Measurements from ENCODE around the gene FUT9.

Gene FUT9

GRCh38 chr6:96110878-96111277 lies 95.1 kb downstream of the FUT9 start:
- H4K20me1 ChIP-seq (ENCODE audit: insufficient read depth, low read length): no peaks in the 10 kb centered on the region
- no peak overlapping the region for H3K27ac ChIP-seq (ENCODE audit: low read length)
- no peaks in the 10 kb centered on the region for H3K9me3 ChIP-seq (ENCODE audit: insufficient read depth, low read length)
- H3K27me3 ChIP-seq (ENCODE audit: low read depth, low read length): no peaks in the 10 kb centered on the region
- H2AFZ ChIP-seq (ENCODE audit: low read depth, low read length): no peak overlapping the region
- H3K4me2 ChIP-seq (ENCODE audit: low read length): no peak overlapping the region
- no peak overlapping the region for H3K9ac ChIP-seq (ENCODE audit: low read length)
- no peak overlapping the region for H3K4me3 ChIP-seq (ENCODE audit: low read length)
- no peaks in the 10 kb centered on the region for H3K4me1 ChIP-seq (ENCODE audit: low read length)
- no peaks in the 10 kb centered on the region for H3K36me3 ChIP-seq (replicated peaks; ENCODE audit: low read depth, low read length)
- no peaks in the 10 kb centered on the region for H3K79me2 ChIP-seq (ENCODE audit: low read length)
- TF ChIP-seq CTCF (IDR thresholded peaks at IDR 0.05; ENCODE audit: low read depth, low read length) (no peak), EZH2phosphoT487 (IDR thresholded peaks at IDR 0.05; ENCODE audit: low read depth) (no peak)

GRCh38 chr6:96116674-96117073 lies 100.9 kb downstream of the FUT9 start:
- H3K9me3 ChIP-seq (ENCODE audit: insufficient read depth, low read length): no peaks in the 10 kb centered on the region
- H4K20me1 ChIP-seq (ENCODE audit: insufficient read depth, low read length): no peaks in the 10 kb centered on the region
- TF ChIP-seq CTCF (IDR thresholded peaks at IDR 0.05; ENCODE audit: low read depth, low read length): no peak
- H2AFZ ChIP-seq (ENCODE audit: low read depth, low read length): no peak overlapping the region
- no peaks in the 10 kb centered on the region for H3K79me2 ChIP-seq (ENCODE audit: low read length)
- no peak overlapping the region for H3K4me3 ChIP-seq (ENCODE audit: low read length)
- no peak overlapping the region for H3K9ac ChIP-seq (ENCODE audit: low read length)
- no peaks in the 10 kb centered on the region for H3K4me1 ChIP-seq (ENCODE audit: low read length)
- H3K4me2 ChIP-seq (ENCODE audit: low read length): no peak overlapping the region
- no peaks in the 10 kb centered on the region for H3K36me3 ChIP-seq (replicated peaks; ENCODE audit: low read depth, low read length)
- H3K27me3 ChIP-seq (ENCODE audit: low read depth, low read length): no peaks in the 10 kb centered on the region
- H3K27ac ChIP-seq (ENCODE audit: low read length): no peak overlapping the region

GRCh38 chr6:96124778-96125177 lies 109.0 kb downstream of the FUT9 start:
- no peak for TF ChIP-seq CTCF (IDR thresholded peaks at IDR 0.05; ENCODE audit: low read depth, low read length)
- no peak for TF ChIP-seq EZH2phosphoT487 (IDR thresholded peaks at IDR 0.05; ENCODE audit: low read depth)
- Histone ChIP-seq H3K27ac (ENCODE audit: low read length) (no peak overlapping the region), H3K9ac (ENCODE audit: low read length) (no peak overlapping the region), H3K79me2 (ENCODE audit: low read length) (no peaks in the 10 kb centered on the region), H2AFZ (ENCODE audit: low read depth, low read length) (no peak overlapping the region), H3K9me3 (ENCODE audit: insufficient read depth, low read length) (no peaks in the 10 kb centered on the region), H3K4me2 (ENCODE audit: low read length) (no peak overlapping the region), H3K36me3 (replicated peaks; ENCODE audit: low read depth, low read length) (no peaks in the 10 kb centered on the region), H4K20me1 (ENCODE audit: insufficient read depth, low read length) (no peaks in the 10 kb centered on the region), H3K4me3 (ENCODE audit: low read length) (no peak overlapping the region), H3K27me3 (ENCODE audit: low read depth, low read length) (no peaks in the 10 kb centered on the region), H3K4me1 (ENCODE audit: low read length) (no peaks in the 10 kb centered on the region)

- Histone ChIP-seq H3K9me3 (ENCODE audit: insufficient read depth, low read length) (no peaks in the 10 kb centered on the region), H3K4me1 (ENCODE audit: low read length) (no peaks in the 10 kb centered on the region), H3K4me2 (ENCODE audit: low read length) (no peak overlapping the region), H2AFZ (ENCODE audit: low read depth, low read length) (no peak overlapping the region), H3K27me3 (ENCODE audit: low read depth, low read length) (no peaks in the 10 kb centered on the region), H3K27ac (ENCODE audit: low read length) (no peak overlapping the region), H3K36me3 (replicated peaks; ENCODE audit: low read depth, low read length) (no peaks in the 10 kb centered on the region), H4K20me1 (ENCODE audit: insufficient read depth, low read length) (no peaks in the 10 kb centered on the region), H3K4me3 (ENCODE audit: low read length) (no peak overlapping the region), H3K9ac (ENCODE audit: low read length) (no peak overlapping the region), H3K79me2 (ENCODE audit: low read length) (no peaks in the 10 kb centered on the region)
- TF ChIP-seq EZH2phosphoT487 (IDR thresholded peaks at IDR 0.05; ENCODE audit: low read depth): no peak
- no peak for TF ChIP-seq CTCF (IDR thresholded peaks at IDR 0.05; ENCODE audit: low read depth, low read length)
Observed at GRCh38 chr6:96138406-96138805, 122.6 kb downstream of the FUT9 start.
